GM21367 (cell line): ENCODE results near the gene ABCC1.
"Not testable (repeated sequence)": the region's sequence is repeated elsewhere in the genome, so short reads cannot be mapped to it uniquely, and the experiment has no call there.

Experiments used
- ATAC-seq: cut with Tn5 transposase; IDR thresholded peaks from one replicate; pipeline ENCODE4 v1.9.1; 2021; ENCODE audit not compliant: unreplicated experiment

Gene ABCC1

DNA sequence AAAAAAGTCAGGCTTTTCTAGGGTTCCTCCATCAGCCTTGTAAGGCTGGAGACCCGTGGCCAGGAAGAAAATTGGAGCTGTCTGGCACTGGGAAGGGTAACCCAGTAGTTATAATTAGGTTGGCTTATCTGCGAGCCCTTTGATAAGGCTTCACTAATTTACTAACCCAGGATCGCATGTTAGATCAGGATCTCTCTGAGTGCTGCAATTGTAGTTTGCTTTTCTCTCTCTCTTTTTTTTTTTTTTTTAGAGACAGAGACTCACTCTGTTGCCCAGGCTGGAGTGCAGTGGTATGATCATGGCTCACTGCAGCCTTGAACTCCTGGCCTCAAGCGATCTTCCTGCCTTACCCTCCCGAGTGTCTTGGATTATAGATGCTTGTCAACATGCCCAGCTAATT is 17.0 kb downstream of the ABCC1 start:
- ATAC-seq = no peak

DNA sequence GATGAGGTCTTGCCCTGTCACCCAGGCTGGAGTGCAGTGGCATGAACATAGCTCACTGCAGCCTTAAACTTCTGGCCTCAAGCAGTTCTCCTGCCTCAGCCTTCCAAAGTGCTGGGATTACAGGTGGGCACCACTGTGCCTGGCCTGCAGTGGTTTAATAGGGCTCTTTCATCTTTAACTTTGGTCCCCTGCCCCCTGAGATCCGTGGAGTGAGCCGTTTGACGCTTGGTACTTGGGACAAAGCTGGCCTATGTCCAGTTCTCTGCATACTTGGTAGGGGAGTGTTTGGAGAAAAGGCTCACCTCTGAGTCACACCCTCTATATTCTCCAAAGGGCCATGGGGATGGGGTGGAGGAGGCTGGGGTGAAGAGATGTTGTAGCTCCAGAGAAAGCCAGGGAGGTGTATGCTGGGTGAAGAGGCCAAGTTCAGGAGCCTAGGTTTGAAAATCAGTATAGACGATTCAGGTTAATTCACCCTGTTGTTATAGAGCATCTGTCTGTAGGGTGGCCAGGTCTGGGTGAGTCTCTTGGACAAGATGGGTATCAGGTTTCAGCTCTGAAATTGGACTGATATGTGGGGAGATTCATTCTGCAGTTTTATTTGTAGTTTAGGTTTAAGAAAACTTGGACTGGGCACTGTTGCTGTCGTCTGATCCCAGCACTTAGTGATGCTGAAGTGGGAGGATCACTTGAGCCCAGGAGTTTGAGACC is 17.6 kb downstream of the ABCC1 start:
- no peak for ATAC-seq

DNA sequence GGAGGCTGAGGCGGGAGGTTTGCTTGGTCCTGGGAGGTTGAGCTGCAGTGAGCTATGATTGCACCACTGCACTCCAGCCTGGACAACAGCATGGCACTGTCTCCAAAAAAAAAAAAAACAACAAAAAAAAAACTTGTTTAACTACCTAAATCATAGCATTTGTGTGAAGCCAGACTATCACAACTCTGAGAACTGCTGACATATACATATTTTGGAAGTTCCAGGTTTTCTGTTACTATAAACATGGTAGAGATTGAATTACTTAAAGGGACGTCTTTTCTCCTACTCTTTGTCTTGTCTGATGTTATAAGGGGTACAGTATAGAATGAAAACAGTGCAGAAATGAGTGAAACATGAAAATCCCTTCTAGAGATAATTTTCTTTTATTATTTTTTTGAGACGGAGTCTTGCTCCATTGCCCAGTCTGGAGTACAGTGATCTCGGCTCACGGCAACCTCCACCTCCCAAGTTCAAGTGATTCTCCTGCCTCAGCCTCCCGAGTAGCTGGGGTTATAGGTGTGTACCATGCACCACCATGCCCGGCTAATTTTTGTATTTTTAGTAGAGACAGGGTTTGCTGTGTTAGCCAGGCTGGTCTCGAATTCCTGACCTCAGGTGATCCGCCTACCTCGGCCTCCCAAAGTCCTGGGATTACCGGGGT is 18.4 kb downstream of the ABCC1 start:
- no peak for ATAC-seq

DNA sequence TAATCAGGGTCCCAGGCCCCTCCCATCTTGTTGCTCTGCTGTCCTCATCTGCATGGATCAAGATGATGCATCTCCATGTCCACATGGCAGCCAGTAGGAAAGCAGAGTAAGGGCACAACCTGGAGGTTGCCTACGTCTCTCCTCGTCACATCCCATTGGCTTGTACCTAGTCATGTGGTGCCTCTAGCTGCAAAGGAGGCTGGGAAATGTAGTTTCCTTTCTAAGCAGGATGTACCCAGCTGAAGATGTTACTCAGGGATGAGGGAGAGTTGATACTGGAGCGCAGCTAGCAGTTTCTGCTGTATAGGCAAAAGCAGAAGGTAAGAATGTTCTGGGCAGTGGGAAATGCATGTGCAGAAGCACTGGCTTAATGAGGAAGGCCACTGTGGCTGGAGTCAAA is 20.8 kb downstream of the ABCC1 start:
- ATAC-seq = no peak

DNA sequence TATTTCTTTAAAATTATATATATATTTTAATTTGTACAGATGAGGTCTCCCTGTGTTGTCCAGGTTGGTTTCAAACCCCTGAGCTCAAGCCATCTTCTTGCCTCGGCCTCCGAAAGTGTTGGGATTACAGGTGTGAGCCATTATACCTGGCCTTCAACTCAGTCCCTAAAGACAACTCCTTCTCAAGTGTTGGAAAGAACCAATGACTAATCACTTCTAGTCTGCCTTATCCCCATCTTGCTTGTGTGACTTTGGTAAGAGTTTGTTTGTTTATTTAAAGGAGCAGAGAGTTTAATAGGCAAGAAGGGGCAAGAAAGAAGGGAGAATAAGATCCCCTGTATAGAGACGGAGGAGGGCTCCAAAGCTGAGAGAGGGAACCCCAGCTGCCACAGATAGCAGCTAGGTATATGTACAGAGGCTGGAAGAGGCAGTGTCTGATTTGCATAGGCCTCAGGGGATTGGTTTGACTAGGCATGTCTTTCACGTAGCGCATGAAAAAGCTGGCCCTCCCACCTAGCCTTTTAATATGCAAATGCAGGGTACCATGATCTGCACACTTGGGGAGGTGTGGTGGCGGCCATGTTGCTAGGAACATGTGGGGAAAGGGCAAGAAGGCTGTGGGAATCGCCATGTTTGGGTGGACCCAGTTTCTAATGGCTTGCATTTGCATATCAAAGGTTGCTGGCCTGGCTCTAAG is 21.5 kb downstream of the ABCC1 start:
- ATAC-seq = no peak

DNA sequence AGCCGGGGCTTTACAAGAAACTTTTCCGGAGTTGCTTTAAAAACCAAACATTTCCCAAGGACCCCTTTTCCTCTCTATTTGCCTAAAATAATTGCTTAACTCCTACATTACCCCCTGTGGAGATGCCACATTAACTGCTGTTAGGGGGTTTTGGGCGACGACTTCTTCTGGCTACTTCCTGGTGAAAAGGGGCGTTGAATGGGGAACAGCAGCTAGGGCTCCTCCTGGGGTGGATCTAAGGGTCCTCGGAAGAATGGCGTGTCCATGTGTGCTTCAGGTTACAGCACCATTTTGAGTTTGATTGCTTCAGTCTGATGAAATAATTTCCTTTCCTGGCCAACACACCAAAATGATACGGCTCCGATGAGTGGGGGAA is 22.0 kb downstream of the ABCC1 start:
- no peak for ATAC-seq

DNA sequence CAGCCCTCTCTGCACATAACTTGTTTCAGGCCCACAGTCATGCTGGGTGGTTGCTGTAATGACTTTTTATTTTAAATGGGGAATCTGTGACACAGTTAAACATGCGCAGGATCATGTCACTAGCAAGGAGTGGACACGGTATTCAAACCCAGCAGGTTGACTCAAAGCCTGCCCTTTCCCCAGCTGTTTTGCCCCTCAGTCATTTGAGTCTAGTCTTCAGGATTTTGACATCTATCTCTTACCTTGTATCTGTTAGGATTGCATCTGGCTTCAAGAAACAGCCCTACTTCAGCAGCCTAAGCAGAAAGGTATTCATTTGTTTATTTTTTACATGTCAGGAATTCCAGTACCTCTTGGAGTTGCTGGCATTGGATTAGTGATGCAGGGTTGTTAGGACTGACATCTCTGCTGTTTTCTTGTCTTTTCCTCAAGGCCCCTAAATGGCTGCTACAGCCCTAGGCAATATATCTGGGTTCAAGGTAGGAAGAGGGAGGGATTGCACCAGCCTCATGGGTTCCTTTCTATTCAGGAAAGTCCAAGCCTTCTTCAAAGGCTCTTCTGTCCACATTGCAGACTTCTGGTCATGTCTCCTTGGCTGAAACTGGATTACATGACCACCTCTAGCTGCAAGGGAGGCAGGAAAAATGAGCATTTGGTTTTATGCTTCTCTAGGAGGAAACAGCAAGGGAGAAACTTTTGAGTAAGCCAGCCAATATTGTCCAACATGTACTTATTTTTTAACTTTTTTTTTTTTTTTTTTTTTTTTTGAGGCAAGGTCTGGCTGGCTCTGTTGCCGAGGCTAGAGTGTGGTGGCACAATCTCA is 22.8 kb downstream of the ABCC1 start:
- no peak for ATAC-seq

DNA sequence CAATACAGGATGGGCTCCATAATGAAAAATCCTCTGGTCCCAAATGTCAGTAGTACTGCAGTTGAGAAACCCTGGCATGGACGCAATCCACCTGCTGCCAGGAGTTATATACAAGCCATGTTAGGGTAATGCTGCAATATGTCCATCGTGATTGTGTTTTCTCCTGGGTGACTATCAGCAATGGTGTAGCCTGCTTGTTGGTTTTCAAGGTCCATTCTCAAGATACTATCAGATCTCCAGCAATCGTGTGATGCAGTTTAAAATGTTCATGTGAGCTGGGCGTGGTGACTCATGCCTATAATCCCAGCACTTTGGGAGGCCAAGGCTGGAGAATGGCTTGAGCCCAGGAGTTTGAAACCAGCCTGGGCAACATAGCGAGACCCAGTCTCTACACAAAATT is 24.0 kb downstream of the ABCC1 start:
- no peak for ATAC-seq

DNA sequence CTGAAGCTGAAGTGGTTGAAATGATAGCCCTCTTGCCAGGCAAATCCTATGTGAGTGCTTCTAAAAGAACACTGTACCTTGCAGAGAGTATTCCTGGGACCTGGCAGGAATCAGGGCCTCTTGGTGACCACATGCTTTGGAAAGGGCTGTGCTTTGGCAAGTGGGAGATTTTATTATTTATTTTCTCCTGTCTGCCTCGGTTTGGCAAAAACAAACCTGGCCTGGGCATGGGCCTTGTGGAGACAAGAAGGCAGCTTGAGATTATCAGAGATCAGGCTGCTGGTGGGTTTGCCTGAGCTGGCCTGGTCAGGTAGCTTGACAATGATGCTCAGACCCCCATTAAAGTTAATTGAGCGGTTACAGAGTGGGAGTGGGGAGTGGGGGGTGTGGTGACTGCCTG is 24.6 kb downstream of the ABCC1 start:
- ATAC-seq = no peak

DNA sequence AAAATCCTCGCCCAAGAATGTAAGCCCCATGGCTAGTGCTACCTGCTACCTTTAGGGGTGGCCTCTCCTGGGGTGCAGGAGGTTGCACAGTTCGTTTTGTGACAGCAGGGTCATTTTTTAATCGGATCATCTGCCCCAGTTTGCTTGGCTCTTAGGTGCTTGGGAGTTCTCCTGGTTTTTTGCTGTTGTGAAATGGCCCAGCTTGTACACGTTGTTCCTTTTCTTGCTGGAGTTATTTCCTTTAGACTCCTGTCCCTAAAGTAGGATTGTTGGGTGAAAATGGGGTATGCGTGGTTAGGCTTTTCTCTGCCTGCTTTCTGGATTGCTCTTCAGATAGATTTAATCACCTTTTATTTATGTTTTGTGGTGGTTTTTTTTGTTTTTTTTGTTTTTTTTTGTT is 25.8 kb downstream of the ABCC1 start:
- ATAC-seq = no peak

DNA sequence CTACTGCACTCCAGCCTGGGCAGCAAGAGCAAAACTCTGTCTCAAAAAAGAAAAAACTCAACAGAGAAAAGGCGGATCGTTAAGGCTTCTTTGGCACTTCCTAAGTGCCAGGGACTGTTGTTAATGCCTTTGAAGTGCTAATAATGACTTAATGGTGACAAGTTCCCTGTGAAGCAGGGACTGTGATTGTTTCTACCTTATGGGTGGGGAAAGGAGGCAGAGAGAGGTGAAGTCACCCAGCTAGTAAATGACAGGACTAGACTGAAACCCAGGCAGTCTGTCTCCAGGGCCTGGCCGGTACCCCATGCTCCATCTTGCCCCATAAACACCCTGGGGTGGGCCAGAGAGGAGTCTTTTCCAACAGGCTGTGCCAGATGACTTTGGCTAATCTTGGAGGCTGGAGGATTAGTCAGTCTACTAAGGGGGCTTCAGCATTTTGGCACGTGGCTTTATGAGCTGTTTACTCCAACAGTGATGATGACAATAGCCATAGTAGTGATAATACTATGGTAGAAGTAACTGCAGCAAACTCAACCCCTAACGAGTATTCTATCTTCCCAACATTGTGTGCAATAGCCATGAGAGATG is 26.9 kb downstream of the ABCC1 start:
- no peak for ATAC-seq

DNA sequence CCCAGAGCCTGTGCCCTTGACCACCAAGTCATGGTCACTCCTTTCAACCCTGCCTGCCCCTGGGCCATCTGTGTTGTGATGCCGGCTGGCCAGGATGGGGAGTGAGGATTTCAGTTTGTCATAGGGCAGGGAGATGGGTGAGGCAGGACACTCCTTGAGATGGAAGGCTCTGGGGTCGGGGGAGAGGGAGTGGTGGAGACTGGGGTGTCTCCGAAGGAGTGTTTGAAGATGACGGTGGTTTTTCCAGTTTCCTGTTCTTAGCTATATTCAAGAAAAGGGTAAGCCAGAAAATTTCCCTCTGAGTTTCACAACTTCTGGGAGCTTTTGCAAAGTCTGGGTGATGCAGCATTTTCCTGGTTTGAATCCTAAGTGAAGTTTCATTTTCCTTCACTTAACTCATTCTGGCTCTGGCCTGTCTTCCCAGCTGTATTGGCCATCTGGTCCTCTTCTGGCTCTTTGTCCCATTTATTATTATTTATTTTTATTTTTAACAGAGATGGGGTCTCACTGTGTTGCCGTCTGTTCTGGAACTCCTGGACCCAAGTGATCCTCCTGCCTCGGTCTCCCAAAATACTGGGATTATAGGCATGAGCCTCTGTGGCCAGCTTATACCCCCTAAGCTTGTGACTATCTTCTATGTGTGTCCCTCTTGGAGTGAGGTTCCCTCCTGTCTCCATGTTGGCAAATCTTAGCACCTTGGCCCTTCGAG is 27.7 kb downstream of the ABCC1 start:
- no peak for ATAC-seq

DNA sequence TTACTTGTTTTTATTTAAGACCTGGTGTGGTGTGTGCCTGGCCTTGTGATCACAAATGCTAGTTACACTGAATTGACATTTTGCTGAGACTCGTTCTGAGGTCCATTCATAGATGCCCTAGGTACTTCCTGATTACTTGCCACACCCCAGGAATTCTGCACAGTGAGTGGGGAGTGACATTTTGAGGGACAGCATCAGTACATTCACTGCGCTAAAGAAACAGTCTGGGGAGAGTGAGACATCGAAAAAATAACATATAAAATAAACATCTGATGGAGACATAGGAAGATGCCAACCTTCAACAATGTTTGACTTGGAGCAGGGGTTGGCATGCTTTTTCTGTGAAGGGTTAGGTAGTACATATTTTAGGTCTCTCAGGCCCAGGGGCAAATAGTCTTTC is 30.4 kb downstream of the ABCC1 start:
- ATAC-seq = no peak

DNA sequence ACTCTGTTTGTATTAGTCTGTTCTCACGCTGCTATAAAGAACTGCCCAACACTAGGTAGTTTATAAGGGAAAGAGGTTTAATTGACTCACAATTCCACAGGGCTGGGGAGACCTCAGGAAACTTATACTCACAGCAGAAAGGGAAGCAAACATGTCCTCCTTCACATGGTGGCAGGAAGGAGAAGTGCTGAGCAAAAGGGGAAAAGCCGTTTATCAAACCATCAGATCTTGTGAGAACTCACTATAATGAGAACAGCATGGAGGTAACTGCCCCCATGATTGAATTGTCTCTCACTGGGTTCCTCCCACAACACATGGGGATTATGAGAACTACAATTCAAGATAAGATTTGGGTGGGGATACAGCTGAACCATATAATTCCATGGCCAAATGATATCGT is 30.9 kb downstream of the ABCC1 start:
- no peak for ATAC-seq

DNA sequence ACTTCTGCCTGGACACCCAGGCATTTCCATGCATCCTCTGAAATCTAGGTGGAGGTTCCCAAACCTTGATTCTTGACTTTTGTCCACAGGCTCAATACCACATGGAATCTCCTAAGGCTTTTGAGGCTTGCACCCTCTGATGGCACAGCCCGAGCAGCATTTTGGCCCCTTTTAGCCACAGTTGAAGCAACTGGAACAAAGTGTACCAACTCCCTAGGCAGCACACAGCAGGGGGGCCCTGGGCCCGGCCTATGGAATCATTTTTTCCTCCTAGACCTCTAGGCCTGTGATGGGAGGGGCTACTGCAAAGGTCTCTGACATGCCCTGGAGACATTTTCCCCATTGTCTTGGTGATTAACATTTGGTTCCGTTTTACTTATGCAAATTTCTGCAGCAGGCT is 32.0 kb downstream of the ABCC1 start:
- no peak for ATAC-seq

DNA sequence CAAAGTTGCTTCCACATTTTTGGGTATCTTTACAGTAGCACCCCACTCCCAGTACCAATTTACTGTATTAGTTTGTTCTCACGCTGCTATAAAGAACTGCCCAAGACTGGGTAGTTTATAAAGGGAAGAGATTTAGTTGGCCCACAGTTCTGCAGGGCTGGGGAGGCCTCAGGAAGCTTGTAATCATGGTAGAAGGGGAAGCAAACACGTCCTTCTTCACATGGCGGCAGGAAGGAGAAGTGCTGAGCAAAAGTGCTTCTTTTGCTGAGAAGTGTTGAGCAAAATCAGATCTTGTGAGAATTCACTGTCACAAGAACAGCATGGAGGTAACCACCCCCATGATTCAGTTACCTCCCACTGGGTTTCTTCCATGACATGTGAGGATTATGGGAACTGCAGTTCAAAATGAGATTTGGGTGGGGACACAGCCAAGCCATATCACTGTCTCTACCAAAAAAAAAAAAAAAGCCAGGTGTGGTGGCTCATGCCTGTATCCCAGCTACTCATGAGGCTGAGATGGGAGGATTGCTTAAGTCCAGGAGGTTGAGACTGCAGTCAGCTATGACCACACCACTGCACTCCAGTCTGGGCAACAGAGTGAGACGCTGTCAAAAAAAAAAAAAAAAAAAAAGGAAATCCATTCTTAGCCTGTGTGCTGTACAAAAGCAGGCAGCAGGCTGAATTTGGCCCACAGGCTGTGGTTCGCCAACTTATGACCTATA is 32.9 kb downstream of the ABCC1 start:
- ATAC-seq = not testable (repeated sequence)

DNA sequence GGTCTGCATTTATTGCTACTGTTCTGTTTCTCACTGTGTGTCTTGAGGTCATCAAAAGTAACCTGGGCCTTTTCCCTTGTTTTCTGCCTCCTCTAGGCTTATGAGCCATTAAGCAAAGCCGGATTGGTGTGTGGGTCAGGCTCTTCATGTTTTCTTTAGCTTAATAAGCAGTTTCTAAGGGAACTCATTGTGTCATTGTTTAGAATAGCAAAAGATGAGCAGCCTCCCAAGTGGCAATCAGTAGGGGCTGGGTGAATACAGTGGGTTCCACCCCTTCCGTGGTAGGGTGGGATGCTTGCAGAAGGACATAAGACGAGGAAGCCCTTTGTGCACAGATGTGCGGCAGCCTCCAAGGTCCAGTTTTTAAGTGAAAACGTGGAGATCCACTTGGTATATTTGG is 34.5 kb downstream of the ABCC1 start:
- ATAC-seq = no peak

DNA sequence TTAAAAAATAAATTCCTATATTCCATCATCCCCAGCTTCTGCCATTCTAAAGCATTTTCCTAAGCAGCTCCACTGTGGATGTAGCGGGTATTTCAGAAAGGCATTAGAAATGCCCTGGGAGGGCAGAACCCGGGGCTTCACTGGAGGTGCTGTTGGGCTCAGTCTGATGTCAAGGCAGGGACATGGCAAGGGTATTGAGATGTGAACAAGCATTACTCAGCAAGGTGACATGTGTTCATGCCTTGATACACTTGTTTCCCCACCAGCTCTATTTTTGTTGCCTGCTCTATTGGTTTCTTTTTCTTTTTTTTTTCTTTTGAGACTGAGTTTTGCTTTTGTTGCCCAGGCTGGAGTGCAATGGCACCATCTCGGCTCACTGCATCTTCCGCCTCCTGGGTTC is 35.7 kb downstream of the ABCC1 start:
- no peak for ATAC-seq

DNA sequence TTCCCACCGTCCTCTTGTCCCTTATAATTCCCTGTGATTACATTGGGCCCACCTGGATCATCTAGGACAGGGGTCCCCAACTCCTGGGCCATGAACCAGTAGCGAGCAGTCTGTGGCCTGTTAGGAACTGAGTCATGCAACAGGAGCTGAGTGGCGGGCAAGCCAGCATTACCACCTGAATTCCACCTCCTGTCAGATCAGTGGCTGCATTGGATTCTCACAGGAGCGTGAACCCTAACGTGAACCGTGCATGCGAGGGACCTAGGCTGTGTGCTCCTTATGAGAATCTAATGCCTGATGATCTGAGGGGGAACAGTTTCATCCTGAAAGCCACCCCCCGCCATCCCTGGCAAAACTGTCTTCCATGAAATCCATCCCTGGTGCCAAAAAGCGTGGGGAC is 36.8 kb downstream of the ABCC1 start:
- no peak for ATAC-seq
